ENCODE results near the gene CFP.

The CFP gene

DNA sequence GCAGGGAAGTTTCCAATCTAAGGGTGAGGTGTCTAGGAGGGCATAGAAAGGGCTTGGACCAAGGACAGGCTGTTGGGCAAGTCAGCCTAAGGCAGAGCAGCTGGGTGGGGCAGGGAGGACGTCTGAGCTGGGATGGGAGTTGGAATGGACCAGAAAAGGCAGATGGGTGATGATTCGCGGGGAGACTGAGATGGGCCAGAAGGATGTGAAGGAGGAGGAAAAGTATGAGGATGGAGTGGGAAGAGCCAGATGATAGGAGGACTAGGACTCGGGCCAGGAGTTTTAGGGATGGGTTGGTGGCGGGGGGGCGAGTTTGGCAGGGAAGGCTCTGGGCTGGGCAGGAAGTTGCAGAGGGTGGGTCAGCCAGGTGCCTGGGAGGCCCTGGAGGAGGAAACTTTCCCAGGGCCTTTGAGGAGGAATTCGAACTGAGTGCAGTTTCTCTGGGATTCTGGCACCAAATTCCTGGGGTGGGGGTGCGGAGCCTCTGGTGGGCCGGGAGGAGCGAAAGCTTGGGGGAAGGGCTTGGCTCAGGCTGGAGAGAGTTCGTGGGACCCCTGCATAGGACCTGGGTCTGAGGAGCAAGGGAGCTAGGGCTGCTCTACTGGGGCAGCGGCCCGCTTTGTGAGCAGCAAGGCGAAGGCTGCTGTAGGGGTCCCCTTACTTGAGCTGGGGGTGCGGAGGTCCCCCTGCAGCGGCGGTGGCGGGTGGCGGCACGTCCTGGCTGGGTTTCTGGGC lies 56.2 kb downstream of the CFP start:
- no peak for DNase-seq
